AG10803 (cell line): ENCODE data around the gene GATAD2B.
A peak's percentile ranks its signal among the peaks of the same experiment; 100 is the strongest.
"Not testable (repeated sequence)": the region's sequence is repeated elsewhere in the genome, so short reads cannot be mapped to it uniquely, and the experiment has no call there.

Experiments
- DNase-seq: peaks from one replicate; pipeline ENCODE4 v3.0.0; 2010; ENCODE audit warnings: low read depth
- H3K4me3 ChIP-seq: 2 replicates; pipeline ENCODE4 v1.5.1; 2011; ENCODE audit warnings: mild to moderate bottlenecking, low read length, control low read depth
- TF ChIP-seq, protein P1 (sequence below): conservative IDR thresholded peaks from 2 replicates; pipeline ENCODE4 v1.5.1; 2011; ENCODE audit warnings: mild to moderate bottlenecking, low read length, control low read depth, inconsistent platforms

GATAD2B gene

DNA sequence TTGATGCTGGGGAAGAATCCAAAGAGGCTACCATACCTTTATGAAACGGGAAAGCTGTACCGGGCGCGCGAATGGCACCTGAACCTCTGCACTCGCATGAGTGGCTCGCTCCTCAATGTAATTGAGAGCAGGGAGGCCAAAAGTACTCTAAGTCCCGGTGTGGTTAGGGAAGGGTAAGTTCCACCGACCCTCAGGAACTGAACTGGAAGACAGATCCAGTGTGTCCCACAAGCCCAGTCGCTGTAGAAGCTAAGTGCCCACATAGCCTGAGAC, 1.0 kb downstream of the GATAD2B start:
- TF ChIP-seq, protein P1, sequence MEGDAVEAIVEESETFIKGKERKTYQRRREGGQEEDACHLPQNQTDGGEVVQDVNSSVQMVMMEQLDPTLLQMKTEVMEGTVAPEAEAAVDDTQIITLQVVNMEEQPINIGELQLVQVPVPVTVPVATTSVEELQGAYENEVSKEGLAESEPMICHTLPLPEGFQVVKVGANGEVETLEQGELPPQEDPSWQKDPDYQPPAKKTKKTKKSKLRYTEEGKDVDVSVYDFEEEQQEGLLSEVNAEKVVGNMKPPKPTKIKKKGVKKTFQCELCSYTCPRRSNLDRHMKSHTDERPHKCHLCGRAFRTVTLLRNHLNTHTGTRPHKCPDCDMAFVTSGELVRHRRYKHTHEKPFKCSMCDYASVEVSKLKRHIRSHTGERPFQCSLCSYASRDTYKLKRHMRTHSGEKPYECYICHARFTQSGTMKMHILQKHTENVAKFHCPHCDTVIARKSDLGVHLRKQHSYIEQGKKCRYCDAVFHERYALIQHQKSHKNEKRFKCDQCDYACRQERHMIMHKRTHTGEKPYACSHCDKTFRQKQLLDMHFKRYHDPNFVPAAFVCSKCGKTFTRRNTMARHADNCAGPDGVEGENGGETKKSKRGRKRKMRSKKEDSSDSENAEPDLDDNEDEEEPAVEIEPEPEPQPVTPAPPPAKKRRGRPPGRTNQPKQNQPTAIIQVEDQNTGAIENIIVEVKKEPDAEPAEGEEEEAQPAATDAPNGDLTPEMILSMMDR = no peak
- DNase-seq = no peak
- H3K4me3 ChIP-seq = peak overlapping the region; percentile 89

DNA sequence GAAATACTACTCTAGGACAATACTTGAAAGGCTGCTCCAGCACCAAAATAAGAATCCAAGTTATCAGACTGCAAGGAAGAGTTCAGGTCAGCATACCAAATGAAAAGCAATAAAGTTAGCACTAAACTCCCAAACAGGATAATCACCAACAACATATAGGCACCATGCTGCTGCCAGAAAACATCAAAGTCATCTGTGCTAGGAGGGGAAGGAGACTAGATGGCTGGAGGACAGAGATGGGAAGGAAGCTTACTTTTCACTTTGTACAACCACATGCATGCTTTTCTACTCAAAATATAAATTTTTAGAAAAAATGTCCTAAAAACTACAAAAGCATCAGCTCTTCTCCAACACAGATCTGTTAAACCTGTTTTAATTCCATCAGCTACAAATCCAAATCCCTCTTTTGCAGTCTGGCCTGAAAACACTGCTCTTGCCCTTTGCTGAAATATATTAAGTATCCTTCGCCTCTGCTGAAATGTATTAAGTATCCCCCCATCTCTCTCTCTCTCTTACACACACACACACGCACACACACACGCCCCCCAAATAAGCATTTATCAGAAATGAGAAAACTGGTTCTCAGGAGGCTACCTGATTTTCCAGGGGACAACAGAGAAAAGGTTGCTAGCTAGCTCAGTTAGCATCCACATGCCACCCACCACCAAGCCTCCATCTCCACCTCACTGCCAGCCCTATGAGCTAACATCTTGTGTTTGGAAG, 1.5 kb downstream of the GATAD2B start:
- peak overlapping the region; percentile 89 for H3K4me3 ChIP-seq
- no peak for DNase-seq
- TF ChIP-seq, protein P1 = no peak

DNA sequence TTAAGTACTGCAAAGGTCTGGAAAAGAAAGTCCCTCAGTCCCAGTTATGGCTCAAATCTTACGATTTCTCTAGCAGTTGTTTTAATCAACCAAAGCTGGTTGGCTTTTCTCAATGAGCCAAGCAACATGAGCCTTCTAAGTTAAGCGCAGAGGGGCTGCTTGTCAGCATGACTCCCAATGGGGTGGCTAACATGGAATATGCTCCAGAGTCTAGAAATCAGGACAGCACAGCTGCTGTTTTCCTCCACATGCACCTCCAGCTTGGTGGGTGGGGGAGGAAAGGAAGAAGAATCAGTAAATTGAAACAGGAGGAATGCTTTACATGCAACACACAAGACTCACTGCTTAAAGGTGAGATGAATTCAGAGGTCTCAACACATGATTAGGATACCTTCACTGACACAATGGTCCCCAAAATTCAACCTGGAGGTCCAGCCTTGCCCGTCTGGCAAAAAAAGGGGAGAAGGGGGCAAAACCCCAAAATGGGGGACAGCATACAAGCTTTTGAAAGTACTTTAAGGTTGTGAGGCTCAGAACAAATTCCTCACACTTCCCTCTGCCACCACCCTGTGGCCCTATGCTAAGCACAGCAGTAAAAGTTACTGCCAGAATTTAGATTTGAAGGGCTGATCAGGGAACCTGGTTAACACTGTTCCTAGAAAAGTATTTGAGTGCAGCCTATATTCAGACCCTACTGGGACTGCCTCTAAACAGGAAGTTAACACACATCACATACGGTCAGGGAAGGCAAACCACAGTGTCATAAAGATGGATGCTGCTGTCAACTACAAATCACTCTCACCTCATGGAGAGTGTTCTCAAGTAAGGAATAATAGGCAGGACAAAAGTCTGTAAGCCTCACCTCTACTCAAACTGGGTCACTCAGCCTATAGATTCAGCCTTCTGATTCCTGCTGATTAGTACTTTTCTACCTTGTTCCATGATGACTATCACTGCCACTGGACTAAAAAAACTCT, 2.6 kb downstream of the GATAD2B start:
- peak; percentile 28 for DNase-seq
- H3K4me3 ChIP-seq = peak overlapping the region; percentile 89
- TF ChIP-seq, protein P1 = peak; percentile 46

DNA sequence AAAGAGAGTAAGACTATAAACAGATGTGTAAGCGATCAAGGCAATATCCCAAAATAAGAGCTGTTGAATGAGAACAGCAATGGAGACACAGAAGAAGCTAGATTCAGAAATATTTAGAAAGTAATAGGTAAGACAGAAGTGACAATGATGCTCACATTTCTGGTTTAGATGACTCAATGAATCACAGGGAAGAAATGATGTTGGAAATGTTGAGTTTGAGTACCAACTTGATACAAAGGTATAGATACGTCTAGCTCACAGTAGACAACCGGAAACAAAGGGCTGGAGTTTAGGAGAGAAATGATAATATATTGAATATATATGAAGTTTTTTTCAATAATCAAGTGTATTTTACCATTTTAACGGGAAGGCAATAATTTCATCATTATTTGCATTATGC, 6.5 kb downstream of the GATAD2B start:
- no peak for DNase-seq
- no peak overlapping the region for H3K4me3 ChIP-seq
- TF ChIP-seq, protein P1 = no peak

DNA sequence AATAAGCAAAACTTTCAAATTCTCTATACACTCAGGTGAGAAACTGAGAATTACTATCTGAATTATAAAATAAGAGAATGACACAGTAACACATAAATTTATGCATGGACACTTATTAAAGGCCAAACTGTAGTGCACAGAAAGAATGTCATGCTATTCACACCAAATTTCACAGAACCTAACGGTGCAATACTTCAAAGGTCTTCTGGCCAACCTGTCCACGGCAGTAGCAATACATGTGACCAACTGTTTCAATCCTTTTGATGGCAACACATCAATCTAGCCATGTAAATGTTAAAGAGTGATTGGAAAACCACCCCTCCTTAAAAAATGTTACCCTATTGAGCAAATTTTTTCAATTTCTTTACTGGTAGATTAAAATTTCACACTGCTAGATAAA, 10.4 kb downstream of the GATAD2B start:
- no peak for DNase-seq
- H3K4me3 ChIP-seq = no peak overlapping the region
- TF ChIP-seq, protein P1 = no peak

DNA sequence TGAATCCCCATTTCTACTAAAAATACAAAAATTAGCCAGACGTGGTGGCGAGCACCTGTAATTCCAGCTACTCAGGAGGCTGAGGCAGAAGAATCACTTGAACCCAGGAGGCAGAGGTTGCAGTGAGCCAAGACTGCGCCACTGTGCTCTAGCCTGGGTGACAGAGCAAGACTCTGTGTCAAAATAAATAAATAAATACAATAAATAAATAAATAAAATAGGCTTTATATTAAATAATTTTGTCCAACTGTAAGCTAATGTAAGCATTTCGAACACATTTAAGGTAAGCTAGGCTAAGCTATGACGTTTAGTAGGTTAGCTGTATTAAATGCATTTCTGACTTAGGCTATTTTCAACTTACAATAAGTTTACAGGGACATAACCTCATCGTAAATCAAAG, 12.2 kb downstream of the GATAD2B start:
- DNase-seq, H3K4me3 ChIP-seq: not testable (repeated sequence)

DNA sequence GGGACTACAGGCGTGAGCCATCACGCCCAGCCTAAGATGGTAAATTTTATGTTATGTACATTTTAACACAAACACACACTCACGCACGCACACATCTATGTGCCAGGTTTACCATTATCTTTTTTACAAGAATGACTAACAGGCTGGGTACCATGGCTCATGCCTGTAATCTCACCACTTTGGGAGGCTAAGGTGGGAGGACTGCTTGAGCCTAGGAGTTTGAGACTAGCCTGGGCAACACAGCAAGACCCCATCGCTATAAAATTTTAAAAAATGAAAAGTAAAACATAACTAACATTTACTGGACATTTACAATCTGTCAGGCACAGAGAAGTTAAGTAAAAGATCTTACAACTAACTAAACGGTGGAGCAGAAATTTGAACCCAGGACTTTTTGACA, 14.7 kb downstream of the GATAD2B start:
- no peak overlapping the region for H3K4me3 ChIP-seq
- DNase-seq = no peak
- TF ChIP-seq, protein P1 = no peak
